Prostate gland (tissue), 2 donors: Measurements from ENCODE around the gene EPSTI1.

Source experiments
- CTCF ChIP-seq, 4 experiments: fragments of 200-600 bp in 2 of 4; fragments of 450-650 bp in 2 of 4; sonication (generic) in 2 of 4; IDR thresholded peaks; 1 replicate in 3 of 4; 2 replicates in 1 of 4; pipeline ENCODE4 v1.5.1; 2016 to 2019; ENCODE audit warnings: antibody characterized with exemption in 4 of 4, mild to moderate bottlenecking in 2 of 4, moderate library complexity in 2 of 4
- POLR2A ChIP-seq: fragments of 450-650 bp; IDR thresholded peaks from one replicate; pipeline ENCODE4 v1.6.1; 2016; ENCODE audit warnings: antibody characterized with exemption, mild to moderate bottlenecking

DNA sequence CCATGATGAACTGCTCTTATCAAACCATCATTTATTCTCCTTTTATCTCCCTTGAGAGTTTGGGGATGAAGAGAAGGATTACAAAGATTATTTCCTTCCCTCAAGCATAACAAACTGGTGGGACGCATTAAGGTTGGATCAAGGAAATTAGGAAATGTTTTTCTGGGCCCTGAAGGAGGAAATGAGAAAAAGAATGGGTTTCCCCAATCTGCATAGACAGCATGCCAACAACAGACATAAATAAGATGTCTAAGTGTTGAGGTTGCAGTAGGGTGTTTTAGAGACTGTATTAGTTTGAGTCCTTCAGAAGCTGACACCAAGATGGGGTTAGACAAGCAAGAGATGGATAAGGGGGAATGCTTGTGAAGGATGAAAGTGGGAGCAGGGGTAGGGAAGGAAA, 7.3 kb downstream of the EPSTI1 start:
- TF ChIP-seq POLR2A (no peak), CTCF (IDR thresholded peaks at IDR 0.05) (no peak)
